Upper lobe of left lung (tissue), 4 donors: Measurements from ENCODE around the gene EFHC2.

ENCODE experiments used
- CTCF ChIP-seq, 6 experiments: fragments of 450-650 bp in 4 of 6; fragments of 200-600 bp in 2 of 6; sonication (generic) in 2 of 6; IDR thresholded peaks; one replicate each; pipeline ENCODE4 v1.5.1; 2016 to 2019; ENCODE audit warnings: antibody characterized with exemption in 6 of 6
- EP300 ChIP-seq, 4 donors: sonication (generic); formaldehyde crosslinking; IDR thresholded peaks; one replicate each; pipeline ENCODE4 v1.5.1; 2017; ENCODE audit warnings: antibody characterized with exemption in 4 of 4, control low read depth in 2 of 4
- POLR2A ChIP-seq, 4 donors: fragments of 450-650 bp; IDR thresholded peaks; one replicate each; pipeline ENCODE4 v1.5.1; 2016 to 2017; ENCODE audit warnings: antibody characterized with exemption in 4 of 4, mild to moderate bottlenecking in 2 of 4
- POLR2AphosphoS5 ChIP-seq, 2 donors: sonication (generic); formaldehyde crosslinking; IDR thresholded peaks; one replicate each; pipeline ENCODE4 v1.5.1; 2017; ENCODE audit warnings: antibody characterized with exemption in 2 of 2

GRCh38 chrX:44306356-44306755 is 37.1 kb downstream of the EFHC2 start:
- no peak for TF ChIP-seq EP300 (IDR thresholded peaks at IDR 0.05)
- no peak for TF ChIP-seq POLR2A (IDR thresholded peaks at IDR 0.05)
- no peak for TF ChIP-seq CTCF (IDR thresholded peaks at IDR 0.05)
- TF ChIP-seq POLR2AphosphoS5 (IDR thresholded peaks at IDR 0.05) = no peak
